NCI-H460 (cell line): Measurements from ENCODE around the gene OFD1. TPM values are rescaled to one million over a fixed set of nuclear protein-coding genes. Genes with fewer than 3 reads are reported as not detected.

Experiments used
- DNase-seq: peaks from one replicate; pipeline ENCODE4 v3.0.0-alpha.2; 2016; ENCODE audit warnings: low read depth; ENCODE audit errors: extremely low read depth
- total RNA-seq: library from RNA; depleted of rRNA; stranded (reverse); fragments of >200 nt; shearing (Covaris generic); gene quantifications from 2 replicates; pipeline ENCODE4 v1.2.3, GENCODE V29; 2014

The OFD1 gene
- total RNA-seq, 1 experiment from 2014 or later = 26.6 TPM

DNA sequence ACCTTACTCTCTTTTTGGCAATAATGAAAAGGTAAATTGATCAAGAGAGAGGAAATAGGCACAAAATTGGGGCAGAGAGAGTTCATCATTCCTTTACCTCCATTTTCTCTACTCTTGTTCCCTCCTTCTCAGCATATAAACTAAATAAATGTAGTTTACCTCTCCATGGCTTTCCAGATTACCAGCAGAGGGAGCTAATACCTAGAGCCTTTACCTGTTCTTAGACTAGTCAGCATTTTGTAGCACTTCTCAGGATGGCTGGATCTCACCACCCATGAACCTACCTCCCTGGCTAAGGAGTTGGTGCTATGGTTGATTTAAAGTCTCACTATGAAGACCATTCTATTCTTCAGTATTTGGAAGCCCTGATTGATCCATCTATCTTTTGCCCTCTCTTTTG lies 15.7 kb downstream of the OFD1 start:
- DNase-seq = peak; percentile 55

DNA sequence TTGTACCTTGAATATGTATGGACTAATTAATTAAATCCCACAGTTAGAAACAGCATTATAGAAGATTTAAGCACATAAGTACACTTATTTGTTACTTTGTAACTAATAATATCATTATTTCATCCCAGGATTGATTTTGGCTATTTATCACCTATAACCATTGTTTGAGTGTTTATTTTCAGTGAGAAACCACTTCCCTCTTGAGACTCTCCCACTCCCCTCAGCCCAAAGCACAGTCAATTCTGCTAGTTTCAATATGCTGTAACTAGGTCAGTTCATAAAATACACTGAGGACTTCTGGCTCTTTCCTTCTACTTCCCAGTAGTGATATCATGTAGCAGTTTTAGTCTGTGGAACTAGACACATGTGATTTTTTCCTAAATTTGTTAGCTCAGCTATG lies 16.3 kb downstream of the OFD1 start:
- DNase-seq = no peak

DNA sequence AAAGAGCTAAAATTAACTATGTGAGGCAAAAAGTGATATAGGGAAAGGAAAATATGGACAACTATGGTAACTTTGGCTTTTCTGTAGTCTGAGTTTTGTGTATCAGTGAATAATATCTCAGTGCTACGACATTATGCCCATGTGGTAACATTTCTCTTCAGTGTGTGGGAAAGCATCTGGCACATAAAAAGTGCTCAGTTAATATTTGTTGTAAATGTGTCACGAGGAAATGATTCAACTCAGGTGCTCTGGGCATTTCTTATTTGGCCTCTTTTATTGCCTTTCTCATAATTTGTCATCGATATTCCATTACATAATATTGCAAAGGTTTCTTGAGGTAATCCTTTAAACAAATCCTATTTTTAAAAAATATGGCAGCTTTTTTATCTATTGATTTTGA lies 17.6 kb downstream of the OFD1 start:
- no peak for DNase-seq

DNA sequence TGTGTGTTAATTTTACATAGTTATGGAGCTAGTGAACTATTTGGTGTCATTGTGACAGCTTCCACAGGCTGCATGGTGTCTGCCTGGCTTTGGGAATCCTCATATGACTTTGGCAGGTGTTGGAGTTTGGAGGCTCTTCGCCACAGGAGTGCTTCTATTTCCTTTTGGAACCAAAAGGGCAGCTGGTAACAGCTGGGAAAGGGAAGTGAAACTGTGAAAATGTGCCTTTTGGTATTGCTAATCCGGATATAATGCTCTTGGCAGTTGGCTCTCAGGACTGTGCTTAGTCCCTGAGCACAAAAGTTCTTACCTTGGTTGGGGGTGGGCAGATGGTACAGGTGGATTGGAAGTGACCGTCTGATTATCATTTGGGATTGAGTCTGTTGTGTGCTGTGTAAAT lies 18.1 kb downstream of the OFD1 start:
- DNase-seq = no peak

DNA sequence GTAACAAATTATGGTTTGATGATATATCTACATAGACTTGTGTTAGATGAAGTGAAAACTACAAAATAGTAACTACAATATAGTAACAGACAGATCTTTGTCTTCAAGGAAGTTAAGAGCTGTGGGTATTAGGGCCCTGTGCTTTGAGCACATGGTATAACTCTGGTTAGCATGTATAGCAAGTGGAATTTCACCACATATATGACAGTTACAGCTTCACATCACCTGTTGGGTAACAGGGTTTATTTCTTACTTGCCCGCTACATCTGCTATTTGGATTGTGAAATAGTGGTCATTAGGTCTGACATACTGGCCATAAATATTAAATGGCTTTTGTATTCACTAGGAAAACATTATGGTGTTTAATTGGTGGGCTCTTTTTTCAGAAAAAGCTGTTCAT lies 20.2 kb downstream of the OFD1 start:
- DNase-seq = no peak

DNA sequence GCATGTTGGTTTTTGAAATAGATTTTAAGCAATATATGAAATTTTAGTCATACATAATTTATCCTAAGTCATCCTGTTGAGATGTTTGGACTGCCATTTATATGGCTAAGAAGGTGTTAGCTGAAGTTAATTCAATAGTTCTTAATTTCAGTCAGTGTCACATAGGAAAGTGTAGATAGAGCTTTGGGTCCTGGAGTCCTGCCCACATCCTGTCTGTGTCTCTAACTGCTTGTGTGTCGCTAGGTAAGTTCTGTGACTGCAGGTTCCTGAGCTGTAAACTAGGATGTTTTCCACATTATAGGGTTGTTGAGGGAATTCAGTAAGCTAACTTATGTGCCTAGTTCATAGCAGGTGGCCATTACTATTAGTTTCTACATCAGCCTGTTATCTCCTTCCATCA lies 20.7 kb downstream of the OFD1 start:
- DNase-seq = no peak

DNA sequence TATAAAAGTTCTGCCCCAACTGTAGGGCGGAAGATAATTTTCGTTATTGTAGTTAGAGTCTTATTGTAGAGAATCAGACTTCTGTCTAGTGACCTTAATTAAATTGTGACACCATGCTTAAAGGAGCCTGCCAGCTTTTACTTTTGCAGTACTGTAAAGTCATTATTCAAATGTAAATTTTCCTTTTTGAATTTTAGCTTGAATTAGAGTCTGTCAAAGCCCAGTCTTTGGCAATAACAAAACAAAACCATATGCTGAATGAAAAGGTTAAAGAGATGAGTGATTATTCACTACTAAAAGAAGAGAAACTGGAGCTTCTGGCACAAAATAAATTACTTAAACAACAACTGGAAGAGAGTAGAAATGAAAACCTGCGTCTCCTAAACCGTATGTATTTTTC lies 21.8 kb downstream of the OFD1 start:
- DNase-seq = no peak

DNA sequence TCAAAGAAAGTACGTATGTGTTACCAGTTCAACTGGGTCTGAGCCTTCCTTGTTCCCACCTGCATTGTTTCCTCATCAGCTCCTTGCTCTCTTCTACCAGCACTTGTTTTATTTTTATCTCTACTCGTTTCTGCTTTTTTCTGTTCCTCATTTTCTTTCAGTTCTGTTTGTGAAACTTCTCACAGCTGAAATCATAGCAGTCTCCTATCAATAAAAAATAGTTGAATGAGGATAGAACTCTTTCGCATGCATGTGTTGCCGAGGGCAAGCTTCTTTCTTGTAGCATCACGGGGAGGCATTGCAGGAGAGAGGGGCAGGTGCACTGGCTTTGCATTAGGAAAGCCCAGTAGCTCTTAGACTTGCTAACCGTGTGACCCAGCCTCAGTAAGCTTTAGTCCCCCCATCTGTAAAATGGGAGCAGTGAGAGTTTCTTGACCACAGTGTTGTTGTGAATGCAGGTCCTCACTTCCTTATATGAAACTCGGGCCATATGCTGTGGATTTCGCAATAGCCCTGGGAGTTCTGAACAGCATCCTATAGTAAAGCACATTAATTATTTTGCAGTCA lies 24.7 kb downstream of the OFD1 start:
- no peak for DNase-seq

DNA sequence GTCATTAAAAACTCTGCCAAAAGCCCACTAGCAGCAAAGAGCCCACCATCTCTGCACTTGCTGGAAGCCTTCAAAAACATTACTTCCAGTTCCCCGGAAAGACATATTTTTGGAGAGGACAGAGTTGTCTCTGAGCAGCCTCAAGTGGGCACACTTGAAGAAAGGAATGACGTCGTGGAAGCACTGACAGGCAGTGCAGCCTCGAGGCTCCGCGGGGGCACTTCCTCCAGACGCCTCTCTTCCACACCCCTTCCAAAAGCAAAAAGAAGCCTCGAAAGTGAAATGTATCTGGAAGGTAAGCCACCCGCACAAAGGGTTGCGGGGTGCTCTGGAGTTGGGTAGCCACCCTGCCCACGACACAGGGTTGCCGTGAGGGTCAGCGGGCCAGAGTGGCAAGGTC lies 25.9 kb downstream of the OFD1 start:
- DNase-seq = no peak

DNA sequence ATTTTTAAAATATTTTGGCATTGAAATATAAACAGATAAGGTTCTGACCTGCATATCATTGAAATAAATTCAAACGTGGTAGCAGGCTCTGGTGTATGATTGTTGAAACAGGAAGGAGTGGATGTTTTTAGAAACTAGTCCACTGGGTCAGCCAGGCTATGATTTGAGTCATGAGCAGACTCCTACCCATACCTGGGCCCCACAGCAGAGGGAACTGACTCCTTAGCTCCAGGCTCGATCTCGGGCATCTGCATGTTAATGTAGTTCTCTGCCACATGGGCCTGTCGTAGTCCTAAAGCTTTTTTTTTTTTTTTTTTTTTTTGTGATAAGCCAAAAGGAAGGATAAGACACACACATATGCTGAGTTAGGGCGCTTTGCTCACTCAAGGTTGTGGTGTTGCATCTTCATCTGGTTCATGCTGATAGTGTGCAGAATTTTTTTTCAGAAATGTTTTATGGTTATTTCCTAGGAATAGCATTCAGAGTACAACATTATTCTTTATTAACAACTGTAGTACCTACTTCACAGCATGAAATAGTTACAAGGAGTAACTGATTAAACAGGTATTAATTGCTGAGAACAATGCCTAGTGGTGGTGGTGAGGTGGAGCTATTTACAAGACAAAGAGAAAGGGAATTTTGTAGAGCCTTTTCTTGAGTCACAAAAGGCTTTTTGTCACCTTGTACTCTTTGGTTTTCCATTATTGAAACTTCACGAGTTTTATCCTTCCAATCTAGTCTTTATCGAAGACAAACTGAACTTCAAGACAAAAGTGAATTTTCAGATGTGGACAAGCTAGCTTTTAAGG lies 27.3 kb downstream of the OFD1 start:
- DNase-seq = no peak

DNA sequence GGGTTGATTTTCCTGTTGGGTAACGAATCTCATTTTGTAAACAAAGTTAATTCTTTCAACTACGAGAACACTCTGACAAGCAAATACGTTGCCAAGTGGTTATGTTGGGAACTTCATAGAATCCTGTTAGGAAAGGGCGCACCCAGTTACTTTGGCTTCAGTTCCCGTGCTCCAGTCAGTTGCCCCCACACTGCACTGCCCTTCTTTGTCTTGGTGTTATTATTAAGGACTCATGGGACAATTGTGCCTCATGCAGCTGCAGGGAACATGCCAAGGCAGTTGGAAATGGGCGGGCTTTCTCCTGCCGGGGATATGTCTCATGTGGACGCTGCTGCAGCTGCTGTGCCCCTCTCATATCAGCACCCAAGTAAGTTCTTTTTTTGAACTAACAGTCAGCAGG lies 28.9 kb downstream of the OFD1 start:
- DNase-seq = no peak

DNA sequence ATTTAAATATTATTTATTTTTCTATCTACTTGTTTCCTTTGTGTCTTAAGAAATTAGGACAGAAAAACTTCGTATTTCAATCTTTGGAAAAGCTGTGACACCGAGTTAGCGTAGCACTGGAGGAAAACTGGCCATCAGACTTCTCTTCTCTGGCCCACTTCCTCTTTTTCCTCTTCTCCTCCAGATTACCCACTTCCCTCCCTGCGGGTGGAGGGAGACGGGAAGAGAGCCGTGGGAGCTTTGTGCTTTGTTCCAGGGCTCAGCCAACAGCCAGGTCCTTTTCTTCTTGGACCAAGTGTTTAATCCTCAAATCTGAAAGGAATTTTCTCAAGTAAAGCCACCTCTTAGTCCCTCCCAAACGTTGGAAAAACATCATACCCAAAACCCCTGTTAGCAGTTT lies 29.7 kb downstream of the OFD1 start:
- no peak for DNase-seq

DNA sequence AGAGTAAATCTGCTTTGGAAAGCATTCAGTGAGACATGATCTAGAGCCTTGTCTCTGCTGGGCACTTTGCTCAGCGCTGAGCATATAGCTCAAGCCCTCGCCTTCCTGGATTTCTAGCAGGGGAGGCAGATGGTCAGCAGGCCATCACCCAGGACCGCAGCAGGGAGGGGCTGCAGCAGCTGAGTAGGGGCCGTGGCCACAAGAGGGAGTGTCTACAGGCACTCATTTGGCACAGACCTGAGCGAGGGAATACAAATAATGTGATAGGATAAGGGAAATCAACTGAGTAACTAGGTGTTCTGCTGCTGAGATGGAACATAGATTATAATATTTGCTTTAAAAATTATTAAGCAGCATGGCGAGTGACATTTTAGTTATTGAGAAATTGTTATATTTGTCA lies 30.2 kb downstream of the OFD1 start:
- DNase-seq = no peak

DNA sequence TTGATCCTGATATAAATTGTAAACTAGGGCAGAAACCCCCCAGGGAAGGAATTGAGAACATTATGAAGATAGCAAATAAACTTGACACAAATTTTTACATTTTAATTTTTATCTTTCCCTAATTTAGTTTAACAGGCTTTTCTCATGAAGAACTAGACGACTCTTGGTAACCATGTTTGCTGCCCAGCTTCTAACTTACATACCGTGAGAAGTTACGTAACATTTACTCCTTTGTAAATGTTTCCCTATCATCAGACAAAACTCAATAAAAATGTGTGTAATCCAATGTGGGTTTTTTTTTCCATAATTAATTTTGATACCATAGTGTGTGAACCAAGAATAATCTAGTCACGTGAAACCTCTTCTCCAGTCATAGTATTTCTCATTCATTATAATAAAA lies 34.4 kb downstream of the OFD1 start:
- DNase-seq = no peak

DNA sequence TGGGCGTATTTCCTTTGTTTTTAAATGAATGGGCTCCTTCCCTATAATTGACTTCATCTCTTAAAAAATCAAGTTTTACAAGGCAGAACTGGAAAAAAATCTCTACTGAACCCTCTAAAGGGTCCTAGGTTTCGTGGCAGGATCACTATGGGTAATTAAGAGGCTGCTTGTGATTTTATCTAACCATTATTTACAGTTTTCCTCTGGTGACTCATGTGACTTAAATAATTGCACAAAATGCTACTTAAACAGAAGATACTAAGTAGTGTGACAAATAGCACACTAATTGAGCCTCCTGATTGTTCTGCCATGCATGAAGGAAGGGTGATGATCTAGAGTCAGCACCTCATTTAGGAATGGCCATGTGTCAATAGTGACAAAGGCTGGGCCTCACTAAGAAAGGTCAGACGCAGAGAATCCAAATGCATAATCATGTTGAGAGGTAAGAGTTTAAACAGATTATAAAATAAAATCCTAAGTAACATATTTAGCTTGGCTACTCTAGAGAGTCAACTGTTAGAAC lies 35.5 kb downstream of the OFD1 start:
- no peak for DNase-seq

DNA sequence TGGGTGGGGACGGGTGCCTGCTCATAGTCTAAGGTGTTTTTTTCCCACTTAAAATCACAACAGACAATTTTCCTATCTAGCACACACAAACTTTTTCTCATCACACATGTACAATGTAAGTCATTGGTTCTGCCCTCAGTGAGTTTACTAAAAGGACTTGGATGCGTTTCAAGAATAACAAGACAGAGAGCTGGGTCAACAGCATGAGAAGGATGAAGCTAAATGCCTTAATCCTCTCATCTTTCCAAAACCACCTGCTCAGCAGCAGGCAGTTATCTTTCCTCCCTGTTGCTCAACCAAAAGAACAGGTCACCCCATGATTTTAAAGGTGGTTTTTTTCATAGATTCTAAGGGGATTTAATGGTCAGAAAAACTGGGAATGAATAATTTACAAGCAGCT lies 40.1 kb downstream of the OFD1 start:
- DNase-seq = no peak

DNA sequence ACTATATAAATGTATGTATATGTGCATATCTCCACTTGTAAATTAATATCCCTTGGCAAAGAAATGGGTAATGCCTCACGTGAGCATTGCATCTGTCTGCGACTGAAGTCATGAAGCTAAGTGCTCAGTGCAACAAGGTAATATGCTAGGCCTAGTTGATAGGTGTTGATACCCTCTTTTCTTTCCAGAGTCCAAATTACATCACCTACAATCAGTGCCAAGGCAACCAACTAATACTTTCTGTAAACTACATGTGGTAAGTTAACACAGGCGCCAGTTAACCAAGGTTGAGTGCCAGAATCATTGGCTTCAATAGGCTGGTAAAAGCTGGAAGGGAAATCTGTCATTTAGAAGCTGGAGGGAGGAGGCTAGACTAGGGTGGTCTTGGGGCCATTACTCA lies 41.3 kb downstream of the OFD1 start:
- no peak for DNase-seq

DNA sequence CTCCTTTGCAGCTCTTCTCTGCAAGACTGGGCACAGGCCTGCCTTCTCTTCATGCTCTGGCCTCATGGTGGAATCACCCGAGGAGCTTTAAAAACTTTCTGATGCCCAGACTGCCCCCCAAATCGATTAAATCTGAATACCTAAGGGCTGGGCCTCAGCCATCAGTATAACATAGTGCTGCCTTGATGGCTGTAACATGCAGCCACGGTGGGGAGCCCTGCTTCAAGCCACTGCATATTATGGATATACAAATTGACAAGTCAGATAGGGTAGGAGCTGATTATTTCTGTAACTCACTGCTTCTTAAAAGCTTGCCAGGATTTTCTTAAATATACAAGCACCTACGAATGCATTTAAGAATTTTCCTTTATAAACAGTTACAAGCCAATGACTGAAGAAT lies 41.8 kb downstream of the OFD1 start:
- no peak for DNase-seq

DNA sequence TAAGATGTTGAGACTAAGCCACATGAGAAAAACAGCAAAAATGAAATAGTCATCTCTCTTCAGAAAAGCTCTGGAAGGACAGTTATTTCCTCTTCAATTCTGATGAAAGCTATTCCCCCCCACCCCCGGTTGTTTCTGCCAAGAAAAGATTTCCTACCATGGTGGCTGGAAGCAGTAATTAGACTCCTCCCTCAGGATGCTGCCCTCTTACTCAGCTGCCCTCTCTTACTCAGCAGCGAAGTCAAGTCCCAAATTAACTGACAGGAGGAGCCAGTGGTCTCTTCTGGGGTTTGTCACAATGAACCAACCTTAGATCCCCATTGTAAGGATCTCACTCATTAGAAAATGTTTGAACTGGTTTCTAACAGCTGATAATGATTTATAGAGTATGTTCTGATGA lies 44.4 kb downstream of the OFD1 start:
- DNase-seq = no peak

DNA sequence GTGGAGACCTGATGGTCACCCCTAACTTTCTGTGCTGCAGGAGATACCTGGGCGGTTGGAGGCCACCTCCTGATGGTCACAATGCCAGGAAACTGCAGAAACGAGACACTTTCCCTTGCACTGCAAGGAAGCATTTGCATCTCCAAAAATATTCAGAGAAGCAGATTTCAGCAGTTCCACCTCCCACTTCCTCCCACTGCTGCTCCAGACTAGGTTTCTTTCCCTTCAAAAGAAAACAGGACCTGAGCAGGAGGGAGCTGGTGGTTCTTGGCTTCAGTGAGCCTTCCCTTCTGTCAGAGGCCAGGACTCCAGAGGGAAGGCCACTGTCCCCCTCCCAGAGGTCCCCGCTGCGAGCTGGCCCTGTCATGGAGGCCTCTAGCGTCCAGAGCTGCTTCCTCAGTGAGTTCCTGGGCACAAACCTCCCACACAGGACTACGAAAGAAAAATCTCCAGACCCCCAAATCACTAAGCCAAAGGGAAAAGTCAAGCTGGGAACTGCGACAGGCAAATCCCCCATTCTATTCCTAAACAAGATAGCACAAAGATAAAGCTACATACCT lies 46.4 kb downstream of the OFD1 start:
- no peak for DNase-seq

DNA sequence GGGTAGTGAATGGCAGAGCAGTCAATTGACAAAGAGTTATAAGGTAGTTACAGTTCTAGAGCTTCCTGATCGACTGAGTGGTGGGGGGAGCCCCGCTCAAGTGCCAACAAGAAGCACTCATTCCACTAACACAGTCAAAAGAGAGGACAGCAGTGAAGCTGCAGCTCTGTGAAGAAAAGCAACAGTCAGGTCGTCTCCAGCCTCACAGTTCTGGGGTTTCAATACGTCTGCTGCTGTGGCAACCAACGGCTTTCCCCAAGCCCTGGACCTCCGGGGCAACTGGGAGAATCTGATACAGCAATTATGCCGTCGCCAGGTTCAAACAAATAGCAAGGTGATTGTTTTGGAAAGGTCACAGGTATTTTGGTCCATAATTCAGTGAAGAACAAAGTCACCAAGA lies 51.5 kb downstream of the OFD1 start:
- no peak for DNase-seq
